Esophagus (tissue), 2 donors: ENCODE data around the gene TMEM253. TPM values are rescaled to one million over a fixed set of nuclear protein-coding genes. Genes with fewer than 3 reads are reported as not detected.

ENCODE experiments used
- H3K27ac ChIP-seq, 2 donors: one replicate each; pipeline ENCODE4 v1.5.1; 2013; ENCODE audit warnings: low read depth in 2 of 2, mild to moderate bottlenecking in 2 of 2, inconsistent platforms in 1 of 2, low read length in 1 of 2, moderate library complexity in 1 of 2
- H3K27me3 ChIP-seq, 2 donors: one replicate each; pipeline ENCODE4 v1.6.1; 2013; ENCODE audit warnings: low read length in 2 of 2, control low read depth in 1 of 2, mild to moderate bottlenecking in 1 of 2; ENCODE audit not compliant: insufficient read depth in 2 of 2, control insufficient read depth in 1 of 2
- H3K36me3 ChIP-seq, 2 donors: one replicate each; pipeline ENCODE4 v1.6.1; 2013; ENCODE audit warnings: low read length in 1 of 2; ENCODE audit not compliant: control insufficient read depth in 2 of 2, insufficient read depth in 2 of 2
- H3K4me1 ChIP-seq, 2 donors: one replicate each; pipeline ENCODE4 v1.6.1; 2013; ENCODE audit warnings: low read length in 1 of 2; ENCODE audit not compliant: control insufficient read depth in 2 of 2, insufficient read depth in 2 of 2
- H3K4me3 ChIP-seq, 2 donors: one replicate each; pipeline ENCODE4 v1.5.1; 2013; ENCODE audit warnings: low read length in 2 of 2, mild to moderate bottlenecking in 2 of 2, low read depth in 1 of 2, moderate library complexity in 1 of 2
- H3K9me3 ChIP-seq, 2 donors: one replicate each; pipeline ENCODE4 v1.6.1; 2013; ENCODE audit warnings: mild to moderate bottlenecking in 2 of 2, low read depth in 1 of 2, low read length in 1 of 2, moderate library complexity in 1 of 2; ENCODE audit not compliant: control insufficient read depth in 2 of 2, insufficient read depth in 1 of 2
- WGBS, 2 donors: extraction: QIAGEN DNeasy Blood & Tissue Kit; methylation state at CpG; one replicate each; pipeline ENCODE4 v1.1.7; 2013; 5-methylcytosine and 5-hydroxymethylcytosine counted together
- polyA plus RNA-seq, 2 donors: library from polyadenylated mRNA; stranded (reverse); fragments of 200-250 nt; gene quantifications; one replicate each; pipeline ENCODE4 v1.2.3, GENCODE V29; 2013
- donor health status: healthy with polysubstance abuse.
- donor health status: Bipolar disorder and iron deficiency.

TMEM253 gene
- polyA plus RNA-seq, 2 donors: 1.6 to 1.8 TPM

DNA sequence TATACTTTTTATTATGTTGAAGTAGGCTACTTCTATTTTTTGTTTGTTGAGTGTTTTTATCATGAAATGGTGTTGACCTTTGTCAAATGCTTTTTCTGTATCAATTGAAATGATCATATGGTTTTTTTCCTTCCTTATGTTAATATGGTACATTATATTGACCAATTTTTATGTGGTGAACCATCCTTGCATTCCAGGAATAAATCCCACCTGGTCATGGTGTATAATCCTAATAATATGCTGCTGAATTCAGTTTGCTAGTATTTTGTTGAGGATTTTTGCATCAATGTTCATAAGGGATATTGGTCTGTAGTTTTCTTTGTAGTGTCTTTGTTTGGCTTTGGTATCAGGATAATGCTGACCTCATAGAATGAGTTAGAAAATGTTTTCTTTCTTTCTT is 44.6 kb downstream of the TMEM253 start:
- Histone ChIP-seq H3K27ac (no peak overlapping the region), H3K27me3 (no peaks in the 10 kb centered on the region), H3K4me3 (no peak overlapping the region), H3K36me3 (no peaks in the 10 kb centered on the region), H3K9me3 (no peaks in the 10 kb centered on the region), H3K4me1 (no peaks in the 10 kb centered on the region)

DNA sequence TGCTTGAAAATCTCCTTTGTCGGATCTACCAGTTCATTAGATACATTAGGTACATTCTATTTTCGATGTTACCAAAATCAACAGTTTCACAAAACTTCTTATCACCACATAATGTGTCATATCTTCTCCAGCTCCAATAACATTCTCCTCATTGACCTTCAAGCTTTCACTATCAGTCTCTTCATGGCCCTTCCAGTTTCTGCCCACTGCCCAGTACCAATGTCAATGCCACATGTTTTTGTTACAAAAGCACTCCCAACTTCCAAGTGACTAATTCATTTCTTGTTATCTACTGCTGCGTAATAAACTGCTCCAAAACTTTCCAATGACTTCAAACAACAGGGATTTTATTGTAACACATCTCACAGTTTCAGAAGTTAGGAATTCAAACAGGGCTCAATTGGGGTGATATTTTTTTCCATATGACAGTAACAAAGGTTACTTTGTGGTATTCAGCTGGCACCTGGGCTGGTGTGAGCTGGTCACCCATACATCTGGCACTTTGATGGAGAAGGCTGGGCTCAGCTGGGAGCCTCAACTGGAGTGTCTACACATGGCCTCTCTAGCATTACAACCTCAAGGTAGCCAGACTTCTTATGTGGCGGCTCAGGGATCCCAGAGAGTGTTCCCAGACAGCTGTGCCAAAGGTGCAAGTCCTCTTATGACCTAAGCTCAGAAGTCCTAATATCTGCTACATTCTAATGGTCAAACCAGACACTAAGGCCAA is 48.9 kb downstream of the TMEM253 start:
- H3K27me3 ChIP-seq: no peaks in the 10 kb centered on the region
- H3K4me1 ChIP-seq: no peaks in the 10 kb centered on the region
- H3K4me3 ChIP-seq: no peak overlapping the region
- no peaks in the 10 kb centered on the region for H3K36me3 ChIP-seq
- H3K9me3 ChIP-seq: no peaks in the 10 kb centered on the region
- WGBS, 2 donors: 88 to 89% methylated on average over 4 of the region's 4 CpGs
- no peak overlapping the region for H3K27ac ChIP-seq

Other genes with a start within 250 kb of the TMEM253 start
- under 1 TPM in 1 of 2 donors, not detected in 1; 0.09 TPM for gene RNASE3, start 209.7 kb upstream of the TMEM253 start, polyA plus RNA-seq
- under 1 TPM; 0.29 to 0.46 TPM for gene RNASE2, start 145.6 kb upstream of the TMEM253 start, polyA plus RNA-seq
- 10 to 100 TPM; 55.1 to 56.3 TPM for gene METTL17, start 111.1 kb upstream of the TMEM253 start, polyA plus RNA-seq
- gene SLC39A2, start 101.8 kb upstream of the TMEM253 start, polyA plus RNA-seq: 10 to 100 TPM in 1 of 2 donors, 1 to 10 TPM in 1; 8.2 to 20.3 TPM
- 100 to 1,000 TPM; 131 to 252 TPM for gene NDRG2, start 76.0 kb upstream of the TMEM253 start, polyA plus RNA-seq
- under 1 TPM in 1 of 2 donors, not detected in 1; 0.14 TPM for gene TPPP2, start 70.8 kb upstream of the TMEM253 start, polyA plus RNA-seq
- gene RNASE13, start 66.3 kb upstream of the TMEM253 start, polyA plus RNA-seq: not detected
- gene RNASE7, start 58.7 kb upstream of the TMEM253 start, polyA plus RNA-seq: 10 to 100 TPM; 33.9 to 92.8 TPM
- not detected for gene RNASE8, start 43.2 kb upstream of the TMEM253 start, polyA plus RNA-seq
- 1 to 10 TPM; 1.8 to 3.0 TPM for gene ARHGEF40, start 30.8 kb upstream of the TMEM253 start, polyA plus RNA-seq
- 10 to 100 TPM; 39.9 to 42.2 TPM for gene ZNF219, start 2.4 kb upstream of the TMEM253 start, polyA plus RNA-seq
- not detected for gene OR5AU1, start 55.0 kb downstream of the TMEM253 start, polyA plus RNA-seq
- 100 to 1,000 TPM; 431 to 699 TPM for gene HNRNPC, start 168.4 kb downstream of the TMEM253 start, polyA plus RNA-seq
- under 1 TPM; 0.11 to 0.14 TPM for gene RPGRIP1, start 179.0 kb downstream of the TMEM253 start, polyA plus RNA-seq